Measurements from ENCODE around the gene KCTD17.

The KCTD17 gene

DNA sequence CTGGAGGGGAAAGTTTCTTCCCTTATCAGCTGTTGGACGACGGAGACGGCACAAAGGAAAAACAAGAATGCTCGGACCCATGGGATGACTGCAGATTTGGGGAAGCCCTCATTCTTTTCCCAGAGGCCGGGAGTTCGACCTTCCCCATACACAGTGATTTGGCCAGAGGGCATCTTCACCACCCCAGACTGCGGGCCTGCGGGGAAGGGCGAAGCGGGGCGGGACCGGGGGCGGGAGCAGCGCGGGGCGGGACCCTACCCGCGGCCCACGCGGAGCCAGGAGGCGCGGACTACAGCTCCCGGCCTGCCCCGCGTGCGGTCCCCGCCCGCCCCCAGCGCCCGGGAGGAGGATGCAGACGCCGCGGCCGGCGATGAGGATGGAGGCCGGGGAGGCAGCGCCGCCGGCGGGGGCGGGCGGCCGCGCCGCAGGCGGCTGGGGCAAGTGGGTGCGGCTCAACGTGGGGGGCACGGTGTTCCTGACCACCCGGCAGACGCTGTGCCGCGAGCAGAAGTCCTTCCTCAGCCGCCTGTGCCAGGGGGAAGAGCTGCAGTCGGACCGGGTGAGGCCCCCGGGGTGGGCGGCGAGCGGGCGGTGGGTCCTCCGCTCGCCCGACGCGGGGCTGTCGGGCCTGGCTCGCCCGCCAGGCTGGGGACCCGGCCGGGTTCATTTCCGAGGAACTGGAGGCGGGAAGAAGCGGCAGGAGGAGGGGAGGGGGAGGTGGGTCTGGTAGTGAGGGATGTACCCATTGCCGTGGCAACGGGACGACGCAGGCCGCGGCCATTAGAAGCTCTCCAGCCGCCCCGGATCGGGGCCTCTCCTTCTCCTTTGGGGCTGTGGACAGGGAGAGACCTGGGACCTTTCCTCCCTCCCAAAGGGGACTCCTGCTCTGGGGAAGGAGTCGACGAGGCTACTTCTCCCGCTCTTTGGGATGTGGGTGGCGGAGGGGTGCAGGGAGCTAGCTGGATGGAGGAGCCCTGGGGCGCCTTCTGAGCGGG, at the start of gene KCTD17:
KCTD17 (plus strand) TSS at position 352 of the 995 bp plus-strand sequence; CDS start at position 371, 19 bp downstream.
- peak; percentile 55 for DNase-seq (ENCODE audit: low read depth)

GRCh38 chr22:37001826-37002225, 49.7 kb upstream of the KCTD17 start:
- no peak for DNase-seq (ENCODE audit: low read depth)

DNA sequence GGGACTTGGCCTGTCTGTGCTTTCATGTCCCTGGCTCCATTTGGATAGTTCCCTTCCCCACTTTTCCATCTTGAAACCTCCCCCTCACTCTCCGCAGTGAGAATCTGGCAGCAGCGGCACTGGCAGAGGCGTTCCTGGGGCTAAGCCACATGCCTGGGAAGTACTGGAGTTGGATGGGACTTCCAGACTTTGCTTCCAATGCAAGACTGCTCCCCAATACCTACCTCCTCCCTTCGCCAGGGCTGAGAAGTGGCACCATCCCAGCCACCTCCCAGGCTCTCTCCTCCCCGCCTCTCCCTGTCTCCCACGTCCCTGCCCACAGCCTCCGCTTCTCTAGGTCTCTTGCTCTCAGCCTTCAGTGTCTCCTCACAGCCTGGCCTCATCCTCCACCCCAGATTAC, 48.9 kb upstream of the KCTD17 start:
- DNase-seq (ENCODE audit: low read depth): no peak

DNA sequence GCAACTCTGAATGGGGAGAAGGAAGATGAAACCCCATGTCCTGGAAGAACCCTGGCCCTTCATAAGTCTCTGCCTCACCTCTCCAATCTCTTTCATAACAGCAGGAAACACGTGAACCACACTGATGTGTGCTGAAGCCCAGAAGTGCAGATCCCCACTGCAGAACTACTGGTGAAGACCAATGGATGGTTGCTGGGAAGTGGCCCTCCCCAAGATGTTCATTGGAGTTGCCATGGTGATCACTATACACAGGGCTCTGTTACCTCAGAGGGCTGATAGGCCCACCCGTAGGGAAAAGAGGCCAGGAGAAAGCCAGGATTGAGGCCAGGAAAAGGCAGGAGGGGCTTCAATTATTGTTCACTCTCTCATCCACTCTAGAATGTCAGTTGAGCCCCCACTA, 43.9 kb upstream of the KCTD17 start:
- DNase-seq (ENCODE audit: low read depth): no peak

DNA sequence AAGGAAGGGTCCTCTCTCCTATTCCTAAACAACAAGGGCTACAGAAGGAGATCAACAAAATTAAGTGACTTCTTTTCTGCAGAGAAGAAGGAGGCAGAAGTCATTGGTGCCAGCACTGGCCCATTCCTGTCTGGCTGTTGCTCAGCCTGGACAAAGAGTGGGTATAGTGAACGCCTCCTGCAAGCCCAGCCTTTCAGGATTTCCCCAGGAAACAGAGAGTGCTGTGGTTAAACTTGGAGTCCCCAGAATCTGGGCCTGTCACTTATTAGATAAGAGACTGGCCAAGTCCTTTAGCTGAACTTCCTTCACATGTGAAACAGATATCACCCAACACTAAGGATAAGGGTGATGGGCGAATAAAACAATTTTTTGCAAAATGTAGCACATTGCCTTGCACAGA, 43.2 kb upstream of the KCTD17 start:
- DNase-seq (ENCODE audit: low read depth): no peak

DNA sequence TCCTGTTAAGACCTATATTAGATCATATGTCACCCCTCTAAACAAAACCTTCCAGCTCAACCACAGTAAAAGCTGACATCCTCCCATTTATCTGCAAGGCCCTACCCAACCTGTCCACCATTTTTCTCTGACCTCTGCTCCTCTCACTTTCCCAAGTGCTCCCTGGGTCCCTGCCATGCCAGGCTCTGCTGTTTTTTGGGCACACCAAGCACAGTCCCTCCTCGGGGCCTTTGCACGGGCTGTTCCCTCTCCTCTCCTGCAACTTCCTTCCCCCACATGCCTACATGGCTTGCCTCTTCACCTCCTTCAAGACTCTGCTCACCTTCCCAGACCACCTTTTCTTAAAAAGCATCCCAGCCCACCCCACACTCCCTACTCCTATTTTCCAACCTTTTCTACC, 42.1 kb upstream of the KCTD17 start:
- DNase-seq (ENCODE audit: low read depth): no peak

- DNase-seq (ENCODE audit: low read depth): no peak
Observed at GRCh38 chr22:37010174-37010573, 41.4 kb upstream of the KCTD17 start.

GRCh38 chr22:37010976-37011375, 40.6 kb upstream of the KCTD17 start:
- DNase-seq (ENCODE audit: low read depth): no peak

GRCh38 chr22:37011472-37011871, 40.1 kb upstream of the KCTD17 start:
- DNase-seq (ENCODE audit: low read depth): no peak

GRCh38 chr22:37012262-37012904, 39.2 kb upstream of the KCTD17 start:
- no peak for DNase-seq (ENCODE audit: low read depth)

DNA sequence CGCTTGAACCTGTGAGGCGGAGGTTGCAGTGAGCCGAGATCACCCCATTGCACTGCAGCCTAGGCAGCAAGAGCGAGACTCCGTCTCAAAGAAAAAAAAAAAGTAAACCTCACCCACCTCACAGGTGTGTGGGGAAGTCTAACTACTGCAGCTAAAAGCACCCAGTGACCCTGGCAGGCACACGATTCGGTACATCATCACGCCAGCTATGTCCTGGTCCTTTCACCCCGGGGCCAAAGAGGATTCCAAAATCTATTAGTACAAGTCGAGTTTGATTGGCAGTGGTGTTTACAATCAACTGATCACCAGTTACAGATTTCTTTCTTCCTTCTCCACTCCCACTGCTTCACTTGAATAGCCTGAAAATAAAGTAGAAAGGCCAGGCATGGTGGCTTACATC, 38.6 kb upstream of the KCTD17 start:
- DNase-seq (ENCODE audit: low read depth): no peak

GRCh38 chr22:37014415-37014806, 37.1 kb upstream of the KCTD17 start:
- no peak for DNase-seq (ENCODE audit: low read depth)

DNA sequence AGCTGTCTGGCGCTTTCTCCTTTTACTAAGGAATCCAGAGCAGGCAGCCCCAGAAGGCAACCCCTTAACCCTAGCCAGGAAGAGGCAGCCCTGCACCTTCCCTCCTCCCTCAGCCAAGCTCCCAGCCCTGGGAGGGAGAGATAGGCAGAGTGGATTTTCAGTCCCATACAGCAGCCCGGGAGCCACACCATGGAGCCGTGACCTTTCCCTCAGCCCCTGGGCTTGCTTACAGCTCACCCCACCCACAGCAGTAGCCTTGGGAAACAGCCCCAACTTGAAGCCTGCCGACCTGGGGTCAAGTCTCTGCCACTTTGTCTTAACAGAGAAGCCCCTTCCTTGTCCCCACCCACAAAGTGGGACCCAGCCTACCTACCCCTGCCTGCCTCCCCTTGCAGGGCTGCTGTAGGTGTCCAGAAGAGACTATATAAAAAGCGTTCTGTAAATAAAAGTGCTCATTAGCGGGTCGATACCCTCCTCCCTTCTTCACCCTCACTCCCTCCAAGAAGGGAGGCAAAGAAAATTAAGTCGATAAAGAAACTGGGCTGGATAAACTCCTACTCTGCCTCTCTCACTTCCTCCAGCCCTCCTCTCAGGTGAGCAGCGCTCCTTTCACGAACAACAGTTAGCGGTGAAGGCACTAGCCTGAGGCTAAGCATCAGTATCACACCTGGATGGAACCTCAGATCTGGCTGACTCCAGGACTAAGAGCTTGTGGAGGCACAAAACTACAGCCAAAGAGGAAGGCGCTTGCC, 36.5 kb upstream of the KCTD17 start:
- no peak for DNase-seq (ENCODE audit: low read depth)

DNA sequence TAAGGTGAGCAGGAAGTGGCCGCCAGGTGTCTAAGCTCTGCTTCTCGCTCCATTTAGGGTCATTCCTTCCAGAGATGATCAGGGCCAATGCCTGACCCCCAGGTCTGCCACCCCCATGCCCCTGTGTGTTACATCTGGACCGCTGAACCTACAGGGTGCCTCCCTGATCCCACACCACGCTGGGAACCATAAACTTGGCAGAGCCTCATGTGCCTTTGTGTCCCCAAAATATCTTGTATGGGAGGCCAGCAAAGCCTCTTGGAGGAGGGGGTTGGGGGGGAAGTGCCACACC, 36.0 kb upstream of the KCTD17 start:
- no peak for DNase-seq (ENCODE audit: low read depth)

DNA sequence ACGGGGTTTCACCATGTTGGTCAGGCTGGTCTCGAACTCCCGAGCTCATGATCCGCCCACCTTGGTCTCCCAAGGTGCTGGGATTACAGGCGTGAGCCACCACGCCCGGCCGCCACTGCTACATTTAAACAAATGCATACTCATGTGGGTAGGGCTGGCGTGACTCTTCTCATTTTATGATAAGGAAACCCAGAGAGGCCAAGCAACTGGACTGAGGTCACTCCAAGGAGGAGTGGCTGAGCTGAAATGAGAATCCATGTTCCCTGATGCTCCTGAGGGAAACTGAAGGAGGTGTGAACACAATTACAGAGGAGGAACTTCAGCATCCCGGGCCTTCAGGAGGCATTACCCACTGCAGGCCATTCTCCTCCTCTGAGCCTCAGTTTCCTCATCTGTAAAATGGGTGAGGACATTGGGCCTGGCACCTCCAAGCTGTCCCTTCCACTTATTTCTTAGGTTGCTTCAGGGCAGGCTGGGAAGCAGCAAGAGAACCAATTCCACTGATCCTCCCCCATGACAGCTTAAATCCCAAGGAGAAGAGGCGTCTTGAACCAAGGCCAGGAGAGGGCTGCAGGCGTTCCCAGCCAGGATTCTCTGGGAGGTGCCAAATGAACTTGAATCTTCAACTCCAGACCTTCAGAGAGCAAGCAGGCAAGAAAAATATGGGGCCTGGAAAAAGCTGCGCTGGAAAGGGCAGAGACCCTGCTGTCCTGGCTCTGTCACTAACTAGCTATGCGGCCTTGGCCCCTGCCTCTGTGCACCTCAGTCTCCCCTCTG, 35.2 kb upstream of the KCTD17 start:
- DNase-seq (ENCODE audit: low read depth): no peak

- DNase-seq (ENCODE audit: low read depth): no peak
Observed at GRCh38 chr22:37017356-37017755, 34.2 kb upstream of the KCTD17 start.

- DNase-seq (ENCODE audit: low read depth): no peak
Observed at GRCh38 chr22:37018086-37018814, 33.3 kb upstream of the KCTD17 start.

GRCh38 chr22:37018815-37019308, 32.7 kb upstream of the KCTD17 start:
- DNase-seq (ENCODE audit: low read depth): no peak

DNA sequence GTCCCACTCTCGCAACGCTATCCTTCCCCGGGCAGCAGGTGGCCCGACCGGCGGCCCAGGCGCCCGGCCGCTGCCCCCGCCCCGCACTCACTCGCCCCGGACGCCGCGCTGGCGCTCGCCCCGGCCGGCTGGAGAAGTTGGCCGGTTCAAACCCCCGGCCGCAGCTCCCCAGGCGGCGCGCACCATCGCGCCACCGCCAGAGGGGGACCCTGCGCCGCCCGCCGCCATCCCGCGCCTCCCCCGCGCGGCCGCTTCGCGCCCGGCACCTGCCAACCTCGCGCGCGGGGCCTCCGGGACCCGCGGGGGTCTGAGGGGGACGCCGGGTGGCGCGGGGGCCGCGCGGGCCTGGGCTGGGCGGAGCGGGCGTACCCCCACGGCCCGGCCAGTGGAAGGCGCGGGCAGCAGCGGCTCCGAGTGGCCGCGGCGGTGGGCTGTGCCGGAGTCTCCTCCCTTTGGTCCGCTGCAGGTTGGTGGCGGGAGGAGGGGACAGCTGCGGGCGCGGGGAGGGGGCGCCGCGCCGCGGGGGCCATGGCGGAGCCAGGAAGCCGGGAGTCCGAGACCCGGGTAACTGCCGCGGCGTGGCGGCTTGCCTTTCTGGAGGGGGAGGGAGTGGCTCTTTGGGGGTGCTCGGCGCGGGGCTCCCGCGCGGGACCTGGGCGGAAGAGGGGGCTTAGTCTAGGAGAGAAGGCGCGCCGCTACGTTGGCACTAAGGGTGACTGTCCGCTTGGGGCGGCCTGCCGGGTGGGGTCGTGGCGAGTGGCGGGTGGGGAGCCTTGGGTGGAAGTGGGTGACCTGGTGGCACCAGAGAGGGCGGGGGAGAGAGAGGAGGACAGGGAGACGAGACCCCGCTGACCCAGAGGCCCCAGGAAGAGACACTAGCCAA, 32.0 kb upstream of the KCTD17 start, which contains the start of the genes MPST and TST:
MPST (plus strand) TSS at position 434 of the 883 bp plus-strand sequence; CDS start at position 529, 95 bp downstream.
TST (minus strand) TSS at position 139 of the 883 bp plus-strand sequence. CDS start 715 bp downstream, outside the sequence.
- DNase-seq (ENCODE audit: low read depth): no peak

DNA sequence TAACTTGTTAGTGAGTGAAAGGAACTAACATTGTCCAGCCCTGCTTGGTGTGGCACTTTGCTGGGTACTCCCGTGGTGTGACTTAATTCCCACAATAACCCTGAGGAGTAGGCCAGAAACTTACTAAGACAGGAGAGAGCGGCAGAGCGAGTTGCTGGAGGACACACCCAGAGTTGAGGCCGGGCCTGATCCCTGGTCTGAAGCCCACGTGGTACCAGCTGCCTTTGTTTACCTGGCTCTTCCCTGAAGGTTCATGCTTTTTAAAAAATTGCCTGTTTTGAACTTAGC, 31.4 kb upstream of the KCTD17 start:
- DNase-seq (ENCODE audit: low read depth): no peak

Measured in stimulated activated CD8-positive, alpha-beta memory T cell treated with anti-CD3 and anti-CD28 coated beads, Interleukin-7, amount 100 ng/mL, for 24 hours (primary cell).